GM21423 (cell line): ENCODE data around the gene RALY.

ENCODE experiments used
- ATAC-seq: cut with Tn5 transposase; IDR thresholded peaks from one replicate; pipeline ENCODE4 v1.9.1; 2021; ENCODE audit warnings: mild to moderate bottlenecking, moderate library complexity; ENCODE audit not compliant: unreplicated experiment

RALY gene

DNA sequence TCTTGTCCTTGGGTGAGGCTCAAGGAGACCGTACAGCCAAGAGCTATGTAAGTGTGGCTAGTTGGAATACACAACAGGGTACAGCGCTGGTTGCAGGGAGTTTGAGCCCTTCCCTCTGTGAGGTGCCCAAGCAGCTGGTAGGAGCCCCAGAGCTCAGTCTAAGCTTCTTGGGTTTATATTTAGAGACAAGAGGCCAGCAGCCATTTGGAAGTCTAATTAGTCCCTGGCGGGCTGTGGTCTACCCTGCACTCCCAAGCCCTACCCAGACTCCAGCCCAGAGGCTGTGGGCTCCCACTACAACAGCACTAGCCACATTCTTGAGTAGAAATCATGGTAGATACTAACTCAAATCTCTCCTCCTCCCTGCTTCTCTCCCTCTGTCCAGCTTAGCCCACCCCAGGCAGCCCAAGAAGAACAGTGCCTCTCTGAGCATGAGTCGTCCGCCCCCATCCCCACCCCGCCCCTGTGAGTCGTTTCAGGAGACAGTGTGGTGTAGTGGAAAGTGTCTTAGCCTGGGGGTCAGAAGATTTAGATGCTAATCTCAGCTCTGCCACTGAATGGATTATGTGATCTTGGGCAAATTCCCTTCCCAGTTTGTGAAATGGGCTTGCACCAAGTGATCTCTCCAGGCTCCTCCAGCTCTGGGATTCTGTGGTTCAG is 80.5 kb downstream of the RALY start:
- no peak for ATAC-seq

DNA sequence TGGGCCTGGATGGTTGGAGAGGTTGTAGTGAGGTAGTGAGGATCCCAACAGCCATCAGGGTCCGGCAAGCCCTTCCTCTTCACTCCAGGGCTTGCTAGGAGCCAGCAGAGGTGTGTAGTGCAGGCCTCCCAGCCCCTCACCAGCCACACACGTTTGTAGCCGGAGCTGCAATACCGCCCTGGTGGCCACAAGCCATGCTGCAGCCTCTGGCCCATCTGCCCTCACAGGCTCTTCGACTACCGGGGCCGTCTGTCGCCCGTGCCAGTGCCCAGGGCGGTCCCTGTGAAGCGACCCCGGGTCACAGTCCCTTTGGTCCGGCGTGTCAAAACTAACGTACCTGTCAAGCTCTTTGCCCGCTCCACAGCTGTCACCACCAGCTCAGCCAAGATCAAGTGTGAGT is 81.9 kb downstream of the RALY start:
- no peak for ATAC-seq

DNA sequence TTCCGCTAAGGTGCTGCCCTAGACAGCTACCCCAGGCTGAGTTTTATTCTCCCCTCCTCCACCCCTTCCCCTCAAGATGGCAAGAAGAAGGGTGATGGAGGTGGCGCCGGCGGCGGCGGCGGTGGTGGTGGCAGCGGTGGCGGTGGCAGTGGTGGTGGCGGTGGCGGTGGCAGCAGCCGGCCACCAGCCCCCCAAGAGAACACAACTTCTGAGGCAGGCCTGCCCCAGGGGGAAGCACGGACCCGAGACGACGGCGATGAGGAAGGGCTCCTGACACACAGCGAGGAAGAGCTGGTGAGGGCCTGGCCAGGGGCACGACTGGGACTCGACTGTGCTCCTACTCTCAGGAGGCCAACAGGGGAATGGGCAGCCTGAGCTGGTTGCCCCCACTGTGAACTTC is 83.2 kb downstream of the RALY start:
- ATAC-seq, result no peak

DNA sequence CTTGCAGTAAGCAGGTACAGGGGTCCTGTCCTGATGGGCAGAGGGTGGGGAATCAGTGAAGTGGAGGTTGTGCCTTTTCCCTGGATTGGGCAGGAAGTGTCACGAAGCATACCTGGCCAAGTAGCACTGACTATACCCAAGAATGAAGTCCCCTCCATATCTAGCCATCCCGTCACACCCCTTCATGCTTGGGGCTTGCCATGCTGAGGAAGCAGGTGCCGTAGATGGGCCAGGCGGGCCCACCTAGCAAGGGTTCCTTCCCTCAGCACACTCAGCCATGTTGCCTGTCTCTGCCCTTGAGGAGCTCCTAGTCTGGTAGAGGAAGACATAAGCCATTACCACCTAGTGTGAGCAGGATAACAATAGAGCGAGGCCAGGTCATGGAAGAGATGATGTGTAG is 84.8 kb downstream of the RALY start:
- no peak for ATAC-seq

DNA sequence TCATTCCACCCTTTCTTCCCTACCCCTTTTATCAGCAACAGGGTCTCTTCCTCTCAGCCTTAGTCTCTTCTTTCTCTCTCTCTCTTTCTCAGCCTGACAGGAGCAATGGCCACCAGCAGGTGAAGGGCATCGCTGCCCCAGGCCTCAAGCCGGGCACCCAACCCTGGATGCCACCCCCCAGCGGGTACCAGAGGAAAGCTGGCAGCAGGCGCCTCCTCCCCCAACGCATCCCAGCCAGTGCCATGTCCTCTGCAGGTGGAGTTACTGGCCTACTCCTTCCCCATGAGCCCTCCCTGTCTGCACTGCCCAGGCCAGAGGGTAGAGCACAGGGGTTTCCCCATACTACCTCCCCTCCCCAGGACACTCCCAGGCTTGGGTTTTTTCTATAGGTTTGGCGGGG is 86.1 kb downstream of the RALY start:
- ATAC-seq, result no peak

DNA sequence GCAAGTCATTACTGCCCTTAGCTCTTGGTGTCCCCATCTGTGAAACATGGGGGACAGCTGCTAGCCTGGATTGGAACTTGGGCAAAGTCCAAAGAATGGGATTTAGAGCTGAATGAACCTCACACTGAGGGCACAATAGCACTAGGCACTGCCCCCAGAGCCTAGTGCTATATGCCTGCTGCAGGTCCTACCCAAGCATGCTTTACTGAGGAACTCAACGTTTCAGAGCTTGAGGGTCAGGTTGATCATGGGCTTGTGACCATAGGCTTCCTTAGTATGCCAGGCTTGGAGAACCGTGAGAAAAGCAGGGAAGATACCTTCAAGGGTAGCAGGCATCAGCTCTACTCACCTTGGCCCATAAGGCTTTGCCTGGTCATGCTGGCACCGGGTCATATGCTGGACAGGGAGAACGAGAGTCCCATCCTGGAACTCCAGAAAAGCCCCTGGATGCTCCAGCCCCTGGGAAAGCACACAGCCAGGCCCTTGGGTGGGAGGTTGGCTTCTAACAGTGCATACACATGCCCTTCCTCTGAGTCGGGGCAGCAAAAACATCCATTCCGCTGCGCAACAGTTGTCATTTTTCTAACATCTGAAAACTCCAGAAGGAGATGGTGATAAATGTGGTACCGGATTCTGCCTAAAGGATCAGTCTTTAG is 88.6 kb downstream of the RALY start:
- no peak for ATAC-seq

DNA sequence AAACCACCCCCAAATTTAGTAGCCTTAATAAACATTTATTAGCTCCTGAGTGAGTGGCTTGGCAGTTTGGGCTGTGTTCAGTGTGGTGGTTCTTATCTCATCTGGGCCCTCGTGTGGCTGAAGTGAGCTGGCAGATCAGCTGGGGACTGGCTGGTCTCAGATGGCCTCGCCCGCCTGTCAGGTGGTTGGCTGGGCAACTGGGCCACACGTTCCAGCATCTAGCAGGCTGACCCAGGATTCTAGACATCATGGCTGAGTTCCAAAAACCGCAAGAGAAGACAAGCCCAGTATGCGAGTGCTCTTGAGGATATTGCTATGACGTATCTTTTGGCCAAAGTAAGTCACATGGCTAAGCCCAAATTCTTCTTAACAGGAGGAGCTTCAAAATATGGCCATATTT is 89.4 kb downstream of the RALY start:
- ATAC-seq, result no peak

DNA sequence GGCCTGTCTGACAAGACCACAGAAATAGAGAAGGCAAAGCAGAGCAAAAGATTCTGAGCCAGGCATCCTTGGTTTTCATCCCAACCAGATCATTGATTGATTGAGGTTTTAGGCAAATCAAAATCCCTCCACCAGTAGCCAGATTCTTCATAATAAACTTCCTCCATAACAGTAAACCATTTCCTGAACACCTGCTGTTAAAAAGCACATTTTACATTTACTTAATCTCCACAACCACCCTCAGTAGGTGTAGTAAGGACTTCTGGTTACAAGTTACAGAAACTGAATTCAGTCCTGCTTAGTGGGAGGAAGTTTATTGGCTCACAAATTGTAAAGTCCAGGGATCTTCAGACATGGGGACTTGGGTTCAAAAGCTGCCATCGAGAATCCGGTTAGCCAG is 90.1 kb downstream of the RALY start:
- ATAC-seq, result no peak

DNA sequence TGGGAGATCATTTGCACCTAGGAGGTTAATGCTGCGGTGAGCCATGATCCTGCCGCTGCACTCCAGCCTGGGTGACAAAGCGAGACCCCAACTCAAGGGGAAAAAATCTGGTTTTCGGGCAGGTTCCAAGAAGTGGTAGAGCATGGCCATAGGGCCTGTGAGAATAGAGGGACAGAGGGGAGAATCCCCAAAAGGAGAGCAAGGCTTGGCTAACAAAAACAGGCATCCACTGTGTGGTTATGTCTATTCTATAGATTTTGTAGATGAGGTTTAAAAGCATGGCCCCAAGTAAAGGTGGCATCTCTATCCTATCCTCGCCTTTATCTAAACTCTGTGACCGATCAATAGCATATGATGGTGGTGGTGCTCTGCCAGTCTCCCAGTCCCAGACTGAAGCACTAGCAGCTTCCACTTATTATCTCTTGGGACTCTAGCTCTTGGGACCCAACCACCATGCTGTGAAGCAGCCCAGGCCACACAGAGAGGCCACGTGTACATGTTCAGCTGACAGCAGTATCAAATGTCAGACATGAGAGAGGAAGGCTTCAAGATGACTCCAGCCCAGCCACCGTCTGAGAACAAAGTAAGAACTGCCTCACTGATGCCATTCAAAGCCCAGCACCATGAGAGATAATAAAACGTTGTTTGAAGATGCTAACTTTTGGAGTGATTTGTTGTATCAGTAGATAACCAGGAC is 90.7 kb downstream of the RALY start:
- no peak for ATAC-seq

DNA sequence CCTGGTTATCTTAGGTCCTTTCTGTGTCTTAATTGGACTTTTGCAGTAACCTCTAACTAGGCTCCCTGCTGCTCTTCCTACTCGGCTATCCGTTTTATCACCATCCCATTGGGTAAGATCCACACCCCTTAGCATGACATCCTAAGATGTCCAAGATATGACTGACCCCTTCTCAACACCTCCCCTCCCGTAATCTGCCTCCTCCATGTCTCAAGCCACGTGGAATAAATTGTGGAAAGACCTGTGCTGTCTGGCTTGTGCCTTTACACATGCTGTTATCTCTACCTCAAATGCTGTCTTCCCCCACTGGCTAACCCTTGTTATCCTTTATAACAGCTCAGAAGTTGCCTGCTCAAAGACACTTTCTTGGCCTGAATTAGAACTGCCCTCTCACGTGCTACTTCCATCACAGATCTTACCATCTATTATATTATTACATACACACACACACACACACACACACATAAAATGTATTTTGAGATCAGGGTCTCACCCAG is 91.9 kb downstream of the RALY start:
- no peak for ATAC-seq

DNA sequence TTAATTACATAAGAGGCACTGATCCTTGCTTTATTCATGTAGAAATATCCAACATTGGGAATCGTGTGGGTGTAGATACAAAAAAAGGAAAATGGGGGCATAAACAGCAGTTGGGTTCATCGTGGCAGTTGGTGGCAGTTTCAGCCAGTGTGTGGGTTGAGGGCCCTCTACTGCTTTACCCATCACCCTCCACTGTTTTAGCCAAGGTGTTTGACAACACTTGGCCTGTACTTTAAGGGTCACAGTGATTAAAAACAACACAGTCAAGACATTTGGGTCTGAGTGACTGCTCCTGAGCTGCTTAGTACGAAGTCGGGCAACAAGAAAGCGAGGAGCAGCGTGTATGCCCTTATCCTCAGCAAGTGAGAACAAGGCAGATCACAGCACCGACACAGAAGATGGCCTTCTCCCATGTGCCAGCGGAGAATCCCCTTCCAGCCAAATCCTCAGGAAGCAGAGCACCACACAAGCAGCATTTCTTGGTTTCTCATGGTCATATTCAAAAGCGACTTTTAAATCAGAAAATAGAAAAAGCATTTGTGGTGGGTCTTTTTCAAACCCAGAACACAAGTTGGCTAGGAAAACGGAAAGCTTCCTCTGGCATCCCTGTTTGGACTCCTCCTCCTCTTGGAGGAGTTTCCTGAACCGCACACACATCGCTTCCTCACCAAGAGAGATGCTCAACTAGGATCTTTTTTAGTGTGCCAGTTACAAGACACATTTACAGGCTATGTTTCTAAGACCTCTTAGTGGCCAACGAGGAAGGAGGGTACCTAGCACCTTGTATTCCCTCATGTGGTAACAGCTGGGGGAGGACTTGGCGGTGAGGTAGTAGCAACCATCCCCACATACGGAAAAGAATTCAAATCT is 94.8 kb downstream of the RALY start:
- no peak for ATAC-seq

DNA sequence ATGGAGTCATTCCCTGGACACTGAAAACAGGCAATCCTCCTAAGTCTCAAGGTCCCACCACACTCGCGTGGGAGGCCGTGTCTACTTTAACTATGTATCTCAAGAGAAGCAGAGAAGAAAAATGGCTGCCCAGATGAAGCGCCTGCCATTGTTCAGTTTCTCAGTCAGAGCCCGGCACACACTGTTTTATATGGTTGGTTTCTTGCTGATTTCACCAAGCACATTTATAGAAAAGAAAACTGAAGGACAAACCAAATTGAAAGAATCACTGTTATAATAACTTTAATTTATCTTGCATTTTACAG is 95.4 kb downstream of the RALY start:
- ATAC-seq, result no peak

DNA sequence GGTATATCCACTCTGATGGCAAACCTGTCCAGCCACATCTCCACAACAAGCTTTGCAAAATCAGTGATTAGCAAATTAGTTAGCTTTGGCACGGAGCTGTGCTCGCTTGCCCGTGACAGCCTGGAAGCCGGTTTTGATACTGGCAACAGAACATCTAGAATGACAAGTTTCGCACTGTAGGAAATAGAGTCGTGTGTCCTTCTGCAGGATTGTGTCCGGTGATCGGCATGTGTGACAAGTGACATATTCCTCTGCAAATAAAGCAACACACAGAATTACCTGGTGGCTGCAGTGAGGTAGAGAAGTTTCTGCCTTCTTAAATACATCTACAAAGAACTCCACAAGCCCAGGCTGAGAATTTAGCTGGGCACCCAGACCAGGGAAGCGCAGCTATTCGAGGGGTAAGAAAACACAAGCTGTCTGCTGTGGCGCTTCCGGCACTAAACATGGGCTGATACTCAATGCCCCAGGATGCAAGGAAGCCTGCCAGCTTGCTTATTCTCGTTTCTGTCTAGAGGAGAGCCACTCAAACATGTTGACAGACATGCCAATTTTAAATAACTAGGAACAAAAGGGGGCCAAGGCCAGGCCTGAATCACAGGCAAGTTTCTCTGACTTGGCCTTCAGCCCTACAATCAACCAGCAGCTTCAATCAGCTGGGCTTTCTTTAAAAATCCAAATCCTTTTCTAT is 96.1 kb downstream of the RALY start:
- no peak for ATAC-seq

DNA sequence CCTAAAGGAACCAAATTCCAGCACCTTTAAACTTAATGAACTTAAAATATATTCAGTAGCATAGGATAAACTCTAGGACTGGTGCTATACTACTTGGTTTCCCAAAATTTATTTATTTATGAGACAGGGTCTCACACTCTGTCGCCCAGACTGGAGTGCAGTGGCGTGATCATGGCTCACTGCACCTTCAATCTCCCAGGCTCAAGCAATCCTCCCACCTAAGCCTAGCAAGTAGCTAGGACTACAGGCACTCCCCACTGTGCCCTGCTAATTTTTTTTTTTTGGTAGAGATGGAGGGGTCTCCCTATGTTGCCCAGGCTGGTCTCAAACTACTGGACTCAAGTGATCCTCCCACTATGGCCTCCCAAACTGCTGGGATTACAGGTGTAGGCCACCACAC is 96.9 kb downstream of the RALY start:
- ATAC-seq, result no peak

DNA sequence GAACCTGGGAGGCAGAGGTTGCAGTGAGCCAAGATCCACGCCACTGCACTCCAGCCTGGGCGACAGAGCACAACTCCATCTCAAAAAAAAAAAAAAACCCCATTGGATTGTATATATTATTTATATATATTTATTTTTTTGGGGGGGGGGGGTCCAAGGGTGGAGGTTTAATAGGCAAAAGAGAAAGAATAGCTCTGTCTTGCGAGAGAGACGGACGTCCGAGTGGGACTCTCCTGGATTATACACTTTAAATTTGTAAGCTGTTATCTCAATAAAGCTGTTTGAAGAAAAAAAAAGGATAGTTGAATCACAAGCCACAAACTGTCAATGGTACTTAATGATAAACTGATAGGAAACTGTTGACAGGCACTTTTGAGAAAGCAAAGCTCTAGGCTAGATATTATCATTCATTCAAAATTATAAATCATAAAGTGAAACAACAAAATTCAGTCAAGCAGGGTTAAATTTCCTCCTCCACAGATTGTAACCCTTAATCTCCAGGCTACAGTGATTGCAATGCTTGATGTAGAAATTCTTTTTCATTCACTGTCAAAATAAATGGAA is 98.0 kb downstream of the RALY start:
- no peak for ATAC-seq

DNA sequence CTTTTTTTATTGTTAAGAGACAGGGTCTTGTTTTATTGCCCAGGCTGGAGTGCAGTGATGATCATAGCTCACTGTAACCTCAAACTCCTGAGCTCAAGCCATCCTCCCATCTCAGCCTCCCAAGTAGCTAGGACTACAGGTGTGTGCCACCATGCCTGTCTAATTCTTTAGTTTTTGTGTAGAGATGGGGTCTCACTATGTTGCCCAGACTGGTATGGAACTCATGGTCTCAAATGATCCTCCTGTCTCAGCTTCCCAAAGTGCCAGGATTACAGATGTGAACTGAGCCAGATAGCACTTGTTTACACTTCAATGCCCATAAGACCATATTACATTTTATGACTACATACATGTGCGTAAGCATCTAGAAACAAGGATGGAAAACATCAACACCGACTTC is 100.2 kb downstream of the RALY start:
- no peak for ATAC-seq

DNA sequence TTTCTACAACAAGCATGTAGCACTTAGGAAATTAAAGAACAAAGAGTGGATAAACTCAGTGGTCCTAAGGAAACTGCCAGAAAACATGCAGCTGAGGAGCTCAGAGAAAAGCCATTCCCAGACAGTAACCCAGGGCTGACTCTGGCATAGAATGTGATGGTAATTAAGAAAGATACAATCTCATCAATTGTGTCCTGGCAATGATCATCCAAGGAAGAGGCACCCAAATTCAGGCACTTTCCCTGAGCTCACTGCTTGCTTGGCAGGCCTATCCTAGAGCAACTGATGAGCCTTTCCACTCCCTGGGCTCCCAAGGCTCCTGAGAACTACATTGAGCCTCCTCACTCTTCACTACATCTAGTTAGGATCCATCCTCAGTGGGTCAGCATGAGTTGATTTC is 102.1 kb downstream of the RALY start:
- ATAC-seq, result no peak

DNA sequence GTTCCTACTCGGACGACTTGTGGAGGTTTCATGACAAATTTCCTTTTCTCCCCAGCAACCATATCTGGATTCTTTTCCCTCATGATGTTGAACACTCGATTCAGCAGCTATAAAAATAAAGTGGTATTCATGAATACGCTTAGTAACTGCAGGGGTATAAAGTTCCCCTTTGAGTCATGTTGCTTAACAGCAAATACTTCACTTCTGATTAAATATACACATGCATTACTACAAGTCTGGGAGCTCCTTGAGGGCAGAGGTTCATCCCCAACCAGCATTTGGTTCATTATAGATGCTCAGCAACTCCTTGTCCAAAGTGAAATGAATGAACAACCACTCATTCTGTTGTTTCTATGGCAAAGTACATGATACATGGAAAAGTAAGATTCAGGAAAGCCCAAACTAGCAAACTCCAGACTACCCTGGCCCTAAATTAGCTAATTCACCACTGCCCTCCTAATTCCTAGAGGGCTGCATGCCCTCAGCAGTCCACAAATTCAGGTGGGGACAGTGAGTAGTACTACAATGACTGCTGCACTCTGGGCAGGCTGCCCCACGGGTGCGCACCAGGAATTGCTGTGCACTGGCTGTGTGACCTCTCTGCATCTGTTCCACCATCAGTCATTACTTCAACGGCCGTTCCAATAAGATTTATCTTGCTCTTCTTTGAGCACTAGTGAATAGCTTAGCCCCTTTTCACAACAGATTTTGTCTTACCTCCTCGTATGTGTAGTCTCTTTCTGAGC is 103.2 kb downstream of the RALY start:
- no peak for ATAC-seq

DNA sequence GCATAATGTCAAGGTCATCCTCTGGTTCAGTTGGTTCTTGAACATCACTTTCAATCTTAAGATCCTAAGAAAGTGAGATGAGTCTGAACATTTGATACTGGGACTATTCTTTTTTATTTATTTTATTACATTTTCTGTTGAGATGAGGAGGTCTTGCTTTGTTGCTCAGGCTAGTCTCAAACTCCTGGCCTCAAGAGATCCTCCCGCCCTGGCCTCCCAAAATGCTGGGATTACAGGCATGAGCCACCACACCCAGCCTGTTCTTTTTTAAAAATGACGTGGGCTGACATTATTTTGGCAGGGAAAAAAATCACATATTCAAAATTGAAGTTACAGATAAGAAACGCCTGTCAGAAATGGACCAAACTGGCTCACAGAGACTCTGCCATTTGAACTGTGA is 104.9 kb downstream of the RALY start:
- no peak for ATAC-seq

DNA sequence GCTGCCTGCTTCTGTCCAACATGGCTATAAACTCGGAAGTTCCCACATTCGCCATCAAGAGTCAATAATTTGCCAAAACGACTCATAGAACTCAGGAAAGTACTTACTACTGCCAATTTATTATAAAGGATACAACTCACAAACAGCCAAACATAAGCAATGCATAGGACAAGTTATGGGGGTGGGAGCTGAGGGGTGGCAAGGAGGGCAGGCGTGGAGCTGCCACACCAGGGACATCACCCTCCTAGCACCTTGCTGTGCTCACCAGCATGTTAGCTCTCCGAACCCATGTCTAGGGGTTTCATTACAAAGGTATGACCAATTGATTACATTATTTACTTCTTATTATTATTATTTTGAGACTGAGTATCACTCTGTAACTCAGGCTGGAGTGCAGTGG is 106.0 kb downstream of the RALY start:
- no peak for ATAC-seq
